ENCODE results near the gene KHDC3L. TPM values are rescaled to one million over a fixed set of nuclear protein-coding genes. Genes with fewer than 3 reads are reported as not detected.

Gene KHDC3L
- total RNA-seq, 2 donors from 2014 or later: not detected

GRCh38 chr6:73394577-73395354 lies 32.3 kb downstream of the KHDC3L start, which contains the start of gene DDX43:
TSS of gene DDX43 (plus strand) at chr6:73394828. CDS start at chr6:73394906, 78 bp downstream.
- DNase-seq (ENCODE audit: low spot score): peak; percentile 61
- Histone ChIP-seq H3K27me3 (no peaks in the 10 kb centered on the region), H3K9me3 (no peaks in the 10 kb centered on the region), H3K27ac (peak within 1 kb of the TSS in 1 of 2 donors; percentile 64), H3K4me1 (no peaks in the 10 kb centered on the region), H3K36me3 (no peaks in the 10 kb centered on the region), H3K4me3 (peak within 1 kb of the TSS; percentile 13 to 33)
- TF ChIP-seq CTCF (IDR thresholded peaks at IDR 0.05): no peak

- Histone ChIP-seq H3K27ac (no peak overlapping the region), H3K36me3 (no peaks in the 10 kb centered on the region), H3K27me3 (no peaks in the 10 kb centered on the region), H3K4me3 (no peak overlapping the region), H3K9me3 (no peaks in the 10 kb centered on the region), H3K4me1 (no peaks in the 10 kb centered on the region)
- no peak for DNase-seq (ENCODE audit: low spot score)
- no peak for TF ChIP-seq CTCF (IDR thresholded peaks at IDR 0.05)
Measured at GRCh38 chr6:73395875-73396274, 33.4 kb downstream of the KHDC3L start.

- no peaks in the 10 kb centered on the region for H3K4me1 ChIP-seq
- TF ChIP-seq CTCF (IDR thresholded peaks at IDR 0.05): no peak
- no peak for DNase-seq (ENCODE audit: low spot score)
- no peak overlapping the region for H3K27ac ChIP-seq
- no peaks in the 10 kb centered on the region for H3K9me3 ChIP-seq
- H3K4me3 ChIP-seq: no peak overlapping the region
- no peaks in the 10 kb centered on the region for H3K36me3 ChIP-seq
- H3K27me3 ChIP-seq: no peaks in the 10 kb centered on the region
Measured at GRCh38 chr6:73400656-73401055, 38.2 kb downstream of the KHDC3L start.

- Histone ChIP-seq H3K27me3 (no peaks in the 10 kb centered on the region), H3K27ac (no peak overlapping the region), H3K4me3 (no peak overlapping the region), H3K4me1 (no peaks in the 10 kb centered on the region), H3K9me3 (no peaks in the 10 kb centered on the region), H3K36me3 (no peaks in the 10 kb centered on the region)
- no peak for DNase-seq (ENCODE audit: low spot score)
- TF ChIP-seq CTCF (IDR thresholded peaks at IDR 0.05): no peak
Measured at GRCh38 chr6:73409395-73409794, 46.9 kb downstream of the KHDC3L start.

GRCh38 chr6:73413102-73413501 lies 50.6 kb downstream of the KHDC3L start:
- Histone ChIP-seq H3K27ac (no peak overlapping the region), H3K4me3 (no peak overlapping the region), H3K4me1 (no peaks in the 10 kb centered on the region), H3K27me3 (no peaks in the 10 kb centered on the region), H3K9me3 (no peaks in the 10 kb centered on the region), H3K36me3 (no peaks in the 10 kb centered on the region)
- DNase-seq (ENCODE audit: low spot score): no peak
- no peak for TF ChIP-seq CTCF (IDR thresholded peaks at IDR 0.05)

Other genes starting within 250 kb of the KHDC3L start
- not detected for gene KHDC1L, start 137.2 kb upstream of the KHDC3L start, total RNA-seq
- 1 to 10 TPM; 1.8 to 4.8 TPM for gene KHDC1, start 99.5 kb upstream of the KHDC3L start, total RNA-seq
- gene DPPA5, start 8.4 kb upstream of the KHDC3L start, total RNA-seq: not detected
- not detected for gene OOEP, start 7.2 kb downstream of the KHDC3L start, total RNA-seq
- gene DDX43, start 32.2 kb downstream of the KHDC3L start, total RNA-seq: under 1 TPM; 0.51 to 0.85 TPM
- 1 to 10 TPM; 1.4 to 1.7 TPM for gene CGAS, start 89.6 kb downstream of the KHDC3L start, total RNA-seq
- 10 to 100 TPM; 16.1 to 22.6 TPM for gene MTO1, start 99.1 kb downstream of the KHDC3L start, total RNA-seq
- gene EEF1A1, start 158.4 kb downstream of the KHDC3L start, total RNA-seq: 1,000 to 10,000 TPM; 4,165 to 5,616 TPM

Measured in right atrium auricular region (tissue), 2 donors.